ENCODE data around the gene UBE2J2. TPM values are rescaled to one million over a fixed set of nuclear protein-coding genes. Genes with fewer than 3 reads are reported as not detected.

The UBE2J2 gene
- total RNA-seq, 1 donor from 2014 or later, result 36.9 TPM

GRCh38 chr1:1205769-1206375 lies 67.8 kb downstream of the UBE2J2 start:
- intact Hi-C loops (cut with micrococcal nuclease), result no loop called here
- no peak overlapping the region for H3K27ac ChIP-seq (replicated peaks)
- DNase-seq, result peak; percentile 13
- H3K36me3 ChIP-seq, result no peaks in the 10 kb centered on the region
- H3K4me3 ChIP-seq, result peak overlapping the region; percentile 50
- H3K4me1 ChIP-seq, result peaks cover 31% of the 10 kb centered on the region
- H3K27me3 ChIP-seq (ENCODE audit: low read depth), result peaks cover 62% of the 10 kb centered on the region
- H3K9me3 ChIP-seq (replicated peaks), result no peaks in the 10 kb centered on the region
- TF ChIP-seq CTCF (IDR thresholded peaks at IDR 0.05; ENCODE audit: borderline replicate concordance), result no peak

GRCh38 chr1:1204998-1205768 lies 68.5 kb downstream of the UBE2J2 start:
- peak; percentile 7 for DNase-seq
- no peaks in the 10 kb centered on the region for H3K36me3 ChIP-seq
- H3K27me3 ChIP-seq (ENCODE audit: low read depth), result peaks cover 69% of the 10 kb centered on the region
- H3K27ac ChIP-seq (replicated peaks), result no peak overlapping the region
- H3K4me1 ChIP-seq, result peaks cover 38% of the 10 kb centered on the region
- H3K4me3 ChIP-seq, result no peak overlapping the region
- intact Hi-C loops (cut with micrococcal nuclease), result no loop called here
- TF ChIP-seq CTCF (IDR thresholded peaks at IDR 0.05; ENCODE audit: borderline replicate concordance), result no peak
- H3K9me3 ChIP-seq (replicated peaks), result no peaks in the 10 kb centered on the region

GRCh38 chr1:1204425-1204920 lies 69.2 kb downstream of the UBE2J2 start:
- intact Hi-C loops (cut with micrococcal nuclease), result no loop called here

More at GRCh38 chr1:1204425-1204920, 69.2 kb downstream of the UBE2J2 start:
- Histone ChIP-seq H3K27ac (replicated peaks) (no peak overlapping the region), H3K9me3 (replicated peaks) (no peaks in the 10 kb centered on the region), H3K36me3 (no peaks in the 10 kb centered on the region), H3K4me3 (no peak overlapping the region), H3K4me1 (peaks cover 40% of the 10 kb centered on the region), H3K27me3 (ENCODE audit: low read depth) (peaks cover 71% of the 10 kb centered on the region)
- no peak for TF ChIP-seq CTCF (IDR thresholded peaks at IDR 0.05; ENCODE audit: borderline replicate concordance)
- peak; percentile 6 for DNase-seq

Small RNA genes lying within 50 kb of the gene (microRNA-seq; reads per million reads assigned to microRNA genes)
- gene MIR6726 (1.2 reads per million), gene MIR6727 (not detected)

Other genes starting within 250 kb of the UBE2J2 start
- gene RNF223, start 199.5 kb downstream of the UBE2J2 start, total RNA-seq, result not detected
- gene C1orf159, start 157.8 kb downstream of the UBE2J2 start, total RNA-seq, result 3.8 TPM
- gene TTLL10, start 100.0 kb downstream of the UBE2J2 start, total RNA-seq, result not detected
- not detected for gene TNFRSF18, start 67.3 kb downstream of the UBE2J2 start, total RNA-seq
- 2.2 TPM for gene TNFRSF4, start 59.7 kb downstream of the UBE2J2 start, total RNA-seq
- 114 TPM for gene SDF4, start 41.9 kb downstream of the UBE2J2 start, total RNA-seq
- gene B3GALT6, start 41.6 kb downstream of the UBE2J2 start, total RNA-seq, result 7.9 TPM
- 0.55 TPM for gene C1QTNF12, start 27.1 kb downstream of the UBE2J2 start, total RNA-seq
- gene SCNN1D, start 6.6 kb upstream of the UBE2J2 start, total RNA-seq, result 3.5 TPM
- gene ACAP3, start 34.1 kb upstream of the UBE2J2 start, total RNA-seq, result 49.7 TPM
- 10.4 TPM for gene PUSL1, start 34.7 kb upstream of the UBE2J2 start, total RNA-seq
- 70.1 TPM for gene INTS11, start 50.8 kb upstream of the UBE2J2 start, total RNA-seq
- 99.2 TPM for gene CPTP, start 50.9 kb upstream of the UBE2J2 start, total RNA-seq
- gene TAS1R3, start 57.4 kb upstream of the UBE2J2 start, total RNA-seq, result 0.93 TPM
- gene DVL1, start 75.6 kb upstream of the UBE2J2 start, total RNA-seq, result 93.0 TPM
- 20.2 TPM for gene MXRA8, start 84.7 kb upstream of the UBE2J2 start, total RNA-seq
- 219 TPM for gene AURKAIP1, start 101.4 kb upstream of the UBE2J2 start, total RNA-seq
- 46.1 TPM for gene CCNL2, start 125.5 kb upstream of the UBE2J2 start, total RNA-seq
- 135 TPM for gene MRPL20, start 133.4 kb upstream of the UBE2J2 start, total RNA-seq
- gene ANKRD65, start 147.4 kb upstream of the UBE2J2 start, total RNA-seq, result 1.7 TPM
- gene VWA1, start 161.8 kb upstream of the UBE2J2 start, total RNA-seq, result 13.7 TPM
- 2.8 TPM for gene ATAD3C, start 175.8 kb upstream of the UBE2J2 start, total RNA-seq
- 8.3 TPM for gene ATAD3B, start 197.9 kb upstream of the UBE2J2 start, total RNA-seq
- gene ATAD3A, start 238.3 kb upstream of the UBE2J2 start, total RNA-seq, result 19.4 TPM

All from left ventricle myocardium inferior (tissue), 1 donor.